ENCODE measurements around the gene GCLM. TPM values are rescaled to one million over a fixed set of nuclear protein-coding genes. Genes with fewer than 3 reads are reported as not detected.

GCLM gene
- total and polyA plus RNA-seq, 2 donors (not counting 1 experiment from before 2014, with no cell fraction given) = 1.7 to 10.7 TPM

DNA sequence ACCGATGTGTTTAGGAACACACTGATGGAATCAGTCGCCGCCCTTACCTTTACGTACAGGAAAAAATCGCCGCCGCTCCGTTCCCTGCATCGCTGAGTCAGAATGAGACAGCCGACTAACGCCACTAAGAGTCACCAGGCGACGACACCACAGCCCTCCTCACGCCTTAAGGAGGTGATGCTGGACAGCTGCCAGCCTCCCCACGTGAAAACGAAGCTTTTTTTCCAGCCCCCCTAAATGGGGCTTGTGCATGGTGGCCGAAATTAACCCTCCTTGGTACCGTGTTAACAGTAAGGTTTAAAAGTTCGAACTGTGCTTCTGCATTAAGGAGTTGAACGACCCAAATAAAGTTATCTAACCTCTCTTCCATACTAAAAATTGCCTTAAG lies 30.7 kb downstream of the GCLM start:
- DNase-seq = peak; percentile 67
- no peaks in the 10 kb centered on the region for H3K9me3 ChIP-seq (ENCODE audit: control extremely low read depth in 1 of 3, control insufficient read depth in 2 of 3, insufficient read depth in 1 of 3, low read length in 2 of 3)
- no peaks in the 10 kb centered on the region for H3K27me3 Mint-ChIP-seq
- H3K27ac ChIP-seq (ENCODE audit: low read length in 2 of 2) = peak overlapping the region; percentile 89 to 94
- no peaks in the 10 kb centered on the region for H3K27me3 ChIP-seq (replicated peaks in 1 of 4; ENCODE audit: control extremely low read depth in 1 of 4, control insufficient read depth in 3 of 4, insufficient read depth in 4 of 4, low read length in 3 of 4)
- ChIA-PET CTCF (interaction anchor here (1.2 to 2.1 kb wide), 4 partner anchors 29 to 174 kb away, joined by 3 to 16 read pairs (median 5); partner anchors contain the start of gene GCLM), POLR2A (interaction anchor here (0.5 to 1.5 kb wide), 3 partner anchors 31 to 976 kb away, joined by 4 to 6 read pairs (median 5); partner anchors contain the start of gene GCLM)
- H3K9me3 Mint-ChIP-seq (ENCODE audit: insufficient read depth) = no peaks in the 10 kb centered on the region
- peak overlapping the region; percentile 92 for H2AFZ ChIP-seq (ENCODE audit: insufficient read depth, low read depth, low read length, poor library complexity, severe bottlenecking)
- peak overlapping the region; percentile 100 for H3K27ac Mint-ChIP-seq
- peaks cover 6 to 37% of the 10 kb centered on the region in 2 experiments for H3K36me3 ChIP-seq (replicated peaks in 1 of 2; ENCODE audit: control extremely low read depth in 1 of 2, control insufficient read depth in 1 of 2, extremely low read depth in 1 of 2, insufficient read depth in 2 of 2, low read length in 1 of 2)
- peak overlapping the region; percentile 94 for H3K9ac ChIP-seq (ENCODE audit: low read length)
- H4K20me1 ChIP-seq (ENCODE audit: control insufficient read depth, insufficient read depth, low read length, poor library complexity, severe bottlenecking) = peaks cover 9% of the 10 kb centered on the region
- H3K4me2 ChIP-seq (replicated peaks; ENCODE audit: low read depth, low read length, poor library complexity, severe bottlenecking) = peak overlapping the region; percentile 83
- peak overlapping the region; percentile 98 for H3K4me3 Mint-ChIP-seq
- H3K4me3 ChIP-seq (ENCODE audit: control extremely low read depth in 1 of 5, extremely low read depth in 1 of 5, insufficient read depth in 1 of 5, low read depth in 2 of 5, low read length in 4 of 5) = peak overlapping the region; percentile 82 to 99 (median 96)
- intact Hi-C loops (cut with micrococcal nuclease) = loop anchor here (10.0 kb wide), 2 partner anchors 444 to 694 kb away; partner anchors contain the start of genes CCDC18 and TMED5
- TF ChIP-seq, protein P1, sequence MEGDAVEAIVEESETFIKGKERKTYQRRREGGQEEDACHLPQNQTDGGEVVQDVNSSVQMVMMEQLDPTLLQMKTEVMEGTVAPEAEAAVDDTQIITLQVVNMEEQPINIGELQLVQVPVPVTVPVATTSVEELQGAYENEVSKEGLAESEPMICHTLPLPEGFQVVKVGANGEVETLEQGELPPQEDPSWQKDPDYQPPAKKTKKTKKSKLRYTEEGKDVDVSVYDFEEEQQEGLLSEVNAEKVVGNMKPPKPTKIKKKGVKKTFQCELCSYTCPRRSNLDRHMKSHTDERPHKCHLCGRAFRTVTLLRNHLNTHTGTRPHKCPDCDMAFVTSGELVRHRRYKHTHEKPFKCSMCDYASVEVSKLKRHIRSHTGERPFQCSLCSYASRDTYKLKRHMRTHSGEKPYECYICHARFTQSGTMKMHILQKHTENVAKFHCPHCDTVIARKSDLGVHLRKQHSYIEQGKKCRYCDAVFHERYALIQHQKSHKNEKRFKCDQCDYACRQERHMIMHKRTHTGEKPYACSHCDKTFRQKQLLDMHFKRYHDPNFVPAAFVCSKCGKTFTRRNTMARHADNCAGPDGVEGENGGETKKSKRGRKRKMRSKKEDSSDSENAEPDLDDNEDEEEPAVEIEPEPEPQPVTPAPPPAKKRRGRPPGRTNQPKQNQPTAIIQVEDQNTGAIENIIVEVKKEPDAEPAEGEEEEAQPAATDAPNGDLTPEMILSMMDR (IDR thresholded peaks at IDR 0.05) = no peak
- TF ChIP-seq EZH2 (IDR thresholded peaks at IDR 0.05; ENCODE audit: borderline replicate concordance, insufficient read depth, low read depth, low read length, poor library complexity, severe bottlenecking) = no peak
- WGBS (ENCODE audit: insufficient coverage) = 2% methylated on average over 9 of the region's 20 CpGs
- peak; percentile 19 for ATAC-seq (ENCODE audit: low read depth)
- H3K79me2 ChIP-seq (ENCODE audit: control insufficient read depth, insufficient read depth, low read length) = peaks cover 52% of the 10 kb centered on the region
- peaks cover 44% of the 10 kb centered on the region for H3K4me1 Mint-ChIP-seq
- peaks cover 26 to 30% of the 10 kb centered on the region in 2 donors for H3K4me1 ChIP-seq (ENCODE audit: control insufficient read depth in 2 of 2, insufficient read depth in 2 of 2, low read length in 2 of 2)

DNA sequence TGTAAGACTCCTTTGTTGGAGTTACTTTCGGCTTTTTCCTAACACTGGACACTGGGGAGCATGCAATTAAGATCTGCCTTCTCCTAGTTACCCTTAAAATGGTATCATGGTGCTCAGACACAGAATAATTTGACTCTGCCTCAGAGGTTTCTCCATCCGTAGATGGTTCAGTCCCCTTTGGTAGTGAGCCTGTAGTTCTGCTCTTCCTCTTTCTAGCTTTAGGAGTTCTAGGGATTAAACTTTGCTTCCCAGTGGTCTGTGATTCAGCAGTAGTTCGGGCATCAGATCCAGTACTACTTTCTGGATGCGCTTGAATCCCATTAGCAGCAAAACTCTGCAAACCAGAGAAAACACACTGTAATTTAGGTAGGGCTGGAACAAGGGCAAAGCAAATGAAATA lies 31.7 kb downstream of the GCLM start:
- no peaks in the 10 kb centered on the region for H3K27me3 Mint-ChIP-seq
- Histone ChIP-seq H3K27ac (ENCODE audit: low read length in 2 of 2) (peak overlapping the region in 1 of 2 donors; percentile 94), H2AFZ (ENCODE audit: insufficient read depth, low read depth, low read length, poor library complexity, severe bottlenecking) (no peak overlapping the region), H3K79me2 (ENCODE audit: control insufficient read depth, insufficient read depth, low read length) (peaks cover 57% of the 10 kb centered on the region), H3K4me3 (ENCODE audit: control extremely low read depth in 1 of 5, extremely low read depth in 1 of 5, insufficient read depth in 1 of 5, low read depth in 2 of 5, low read length in 4 of 5) (peak overlapping the region in 1 of 5 experiments; percentile 83), H3K27me3 (replicated peaks in 1 of 4; ENCODE audit: control extremely low read depth in 1 of 4, control insufficient read depth in 3 of 4, insufficient read depth in 4 of 4, low read length in 3 of 4) (no peaks in the 10 kb centered on the region), H3K36me3 (replicated peaks in 1 of 2; ENCODE audit: control extremely low read depth in 1 of 2, control insufficient read depth in 1 of 2, extremely low read depth in 1 of 2, insufficient read depth in 2 of 2, low read length in 1 of 2) (peaks cover 6 to 46% of the 10 kb centered on the region in 2 experiments), H4K20me1 (ENCODE audit: control insufficient read depth, insufficient read depth, low read length, poor library complexity, severe bottlenecking) (peaks cover 9% of the 10 kb centered on the region), H3K4me1 (ENCODE audit: control insufficient read depth in 2 of 2, insufficient read depth in 2 of 2, low read length in 2 of 2) (peaks cover 26 to 30% of the 10 kb centered on the region in 2 donors), H3K4me2 (replicated peaks; ENCODE audit: low read depth, low read length, poor library complexity, severe bottlenecking) (no peak overlapping the region), H3K9ac (ENCODE audit: low read length) (no peak overlapping the region), H3K9me3 (ENCODE audit: control extremely low read depth in 1 of 3, control insufficient read depth in 2 of 3, insufficient read depth in 1 of 3, low read length in 2 of 3) (no peaks in the 10 kb centered on the region)
- H3K4me3 Mint-ChIP-seq = peak overlapping the region; percentile 98
- POLR2A ChIA-PET = no interaction called here
- no peaks in the 10 kb centered on the region for H3K9me3 Mint-ChIP-seq (ENCODE audit: insufficient read depth)
- H3K4me1 Mint-ChIP-seq = peaks cover 41% of the 10 kb centered on the region
- ATAC-seq (ENCODE audit: low read depth) = no peak
- 96% methylated on average over 3 of the region's 4 CpGs for WGBS (ENCODE audit: insufficient coverage)
- TF ChIP-seq, protein P1 (IDR thresholded peaks at IDR 0.05) = no peak
- TF ChIP-seq EZH2 (IDR thresholded peaks at IDR 0.05; ENCODE audit: borderline replicate concordance, insufficient read depth, low read depth, low read length, poor library complexity, severe bottlenecking) = no peak
- intact Hi-C loops (cut with micrococcal nuclease) = loop anchor here (10.0 kb wide), 2 partner anchors 443 to 693 kb away; partner anchors contain the start of genes CCDC18 and TMED5
- CTCF ChIA-PET = interaction anchor here (0.7 kb wide), 1 partner anchor 33 kb away, joined by 3 read pairs; no protein-coding TSS in a partner anchor
- peak overlapping the region; percentile 47 for H3K27ac Mint-ChIP-seq
- DNase-seq = no peak
